HUDEP-2 (cell line): ENCODE data around the gene TAGAP.

Source experiments
- DNase-seq, 76 experiments: peaks; one replicate each; lab custom pipeline; 2025; ENCODE audit not compliant: unreplicated experiment in 76 of 76; lab: John Stamatoyannopoulos, UW

The TAGAP gene

GRCh38 chr6:159074120-159074684 lies 29.4 kb upstream of the TAGAP start:
- DNase-seq, result peak in 1 of 76 experiments; percentile 11

GRCh38 chr6:159071843-159072769 lies 27.3 kb upstream of the TAGAP start:
- no peak for DNase-seq

- no peak for DNase-seq
These were observed 24.2 kb upstream of the TAGAP start for GRCh38 chr6:159068904-159069578.

DNA sequence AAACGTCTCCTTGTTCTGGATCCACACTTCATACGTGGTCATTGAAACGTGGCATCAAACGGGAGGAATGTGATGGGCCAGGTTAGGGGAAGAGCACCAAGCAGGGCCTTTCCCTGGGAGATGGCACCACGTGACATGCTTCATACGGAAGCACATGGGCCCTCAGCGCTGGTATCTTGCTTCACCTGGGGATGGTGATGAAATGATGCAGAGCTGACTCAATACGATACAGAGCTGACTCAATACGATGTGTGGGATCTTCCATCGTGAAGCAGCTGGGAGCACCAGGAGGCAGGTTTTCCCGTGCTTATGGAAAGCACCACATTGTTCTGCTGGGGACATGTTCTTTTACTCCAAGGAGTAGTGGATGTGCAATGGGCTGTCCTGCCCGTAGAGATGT lies 22.5 kb upstream of the TAGAP start:
- DNase-seq, result no peak

- DNase-seq, result no peak
These were observed 21.7 kb upstream of the TAGAP start for GRCh38 chr6:159066483-159066882.

DNA sequence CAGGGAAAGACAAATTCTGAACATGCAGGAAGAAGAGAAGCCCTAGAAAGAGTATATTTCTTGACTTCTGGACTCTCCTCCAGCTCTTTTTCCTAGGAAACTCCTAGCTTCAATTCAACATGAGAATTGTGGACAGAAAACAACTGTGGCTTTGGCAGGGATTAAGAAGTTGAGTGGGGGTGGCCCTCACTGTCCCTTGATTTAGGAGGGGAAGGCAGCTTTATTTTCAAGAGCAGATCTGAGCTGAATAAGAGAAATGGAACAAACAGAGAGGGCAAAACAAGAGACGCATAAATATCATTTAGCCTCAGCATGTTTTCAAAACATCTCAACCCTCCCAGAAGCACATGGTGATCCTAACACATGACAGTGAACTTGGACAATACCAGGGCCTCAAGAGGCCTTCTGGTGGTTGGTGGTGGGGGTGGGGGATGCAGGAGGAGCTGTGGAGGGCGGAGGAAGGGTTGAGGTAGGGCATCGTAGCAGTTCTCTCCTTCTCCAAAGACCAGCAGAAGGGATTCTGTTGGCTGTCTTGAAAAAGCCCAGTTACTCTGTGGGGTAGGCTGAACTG lies 21.1 kb upstream of the TAGAP start:
- no peak for DNase-seq

- no peak for DNase-seq
These were observed 20.3 kb upstream of the TAGAP start for GRCh38 chr6:159065091-159065490.

DNA sequence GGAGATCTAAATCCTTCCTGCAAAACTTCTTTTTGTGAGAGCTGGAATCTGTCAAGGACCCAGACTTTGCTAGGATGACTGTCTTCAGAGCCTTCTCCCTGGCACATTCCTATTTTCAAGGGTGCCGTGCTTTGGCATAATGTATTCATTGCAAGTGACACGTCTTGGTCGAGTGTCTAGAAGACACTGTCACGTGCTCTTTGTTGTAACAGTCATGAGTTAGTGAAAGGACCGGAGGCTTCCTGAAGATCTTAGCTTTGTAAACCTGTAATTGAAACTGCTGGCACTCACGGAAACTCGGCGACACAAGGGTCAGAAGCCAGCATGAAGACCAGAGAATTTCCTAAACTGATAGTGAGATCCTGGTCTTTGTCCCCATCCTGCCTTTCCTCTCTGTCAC lies 19.7 kb upstream of the TAGAP start:
- no peak for DNase-seq

- DNase-seq, result no peak
These were observed 18.8 kb upstream of the TAGAP start for GRCh38 chr6:159063549-159063948.

GRCh38 chr6:159062976-159063375 lies 18.2 kb upstream of the TAGAP start:
- no peak for DNase-seq

DNA sequence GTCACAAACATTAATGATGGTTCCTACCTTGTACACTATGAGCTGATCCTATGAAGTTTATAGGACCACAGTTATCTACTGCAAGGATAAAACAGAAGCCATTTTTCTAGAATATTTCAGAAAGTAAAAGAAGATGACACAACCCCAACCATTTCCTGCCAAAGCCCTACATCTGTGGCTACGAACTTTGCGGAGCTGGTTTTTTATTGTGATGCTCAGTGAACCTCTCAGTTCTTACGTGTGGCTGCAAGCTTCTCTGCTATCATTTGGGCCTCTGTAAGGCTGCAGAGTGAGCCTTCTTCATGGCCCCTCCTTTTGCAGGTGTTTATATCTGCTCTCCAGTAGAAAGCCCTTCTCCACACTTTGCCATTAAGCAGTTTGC lies 17.8 kb upstream of the TAGAP start:
- no peak for DNase-seq

DNA sequence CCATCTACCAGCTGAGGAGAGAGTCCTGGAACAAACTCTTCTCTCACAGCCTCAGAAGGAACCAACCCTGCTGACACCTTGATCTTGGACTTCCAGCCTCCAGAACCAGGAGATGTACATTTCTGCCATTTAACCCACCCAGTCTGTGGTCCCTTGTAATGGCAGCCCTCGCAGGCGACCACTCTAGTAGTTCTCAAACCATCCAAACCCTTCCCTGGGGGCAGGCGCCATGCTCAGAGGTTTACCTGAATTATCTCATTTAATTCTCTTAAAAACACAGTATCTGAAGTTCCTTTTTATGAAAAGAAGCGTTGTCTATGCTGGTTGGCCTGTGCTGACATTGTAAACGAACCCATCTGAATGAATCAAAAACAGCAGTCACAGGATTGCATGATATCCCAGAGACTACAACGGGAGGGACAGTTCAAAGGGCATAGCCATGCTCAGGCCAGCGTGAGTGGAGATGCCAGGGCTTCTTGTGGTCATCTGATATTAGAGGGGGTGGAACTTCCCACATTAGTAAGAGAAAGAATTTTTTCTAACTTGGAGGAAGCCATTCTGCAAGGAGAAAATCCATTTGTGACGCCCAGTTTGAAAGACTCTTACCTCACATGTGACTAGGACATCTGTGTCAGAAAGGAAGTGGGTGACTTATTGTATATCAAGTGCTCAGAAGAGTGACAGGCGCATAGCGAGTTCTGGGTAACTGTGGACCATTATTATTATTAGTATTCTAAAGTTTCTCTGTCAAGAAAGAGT lies 17.2 kb upstream of the TAGAP start:
- no peak for DNase-seq

- DNase-seq, result no peak
These were observed 16.4 kb upstream of the TAGAP start for GRCh38 chr6:159061146-159061545.

- no peak for DNase-seq
These were observed 15.2 kb upstream of the TAGAP start for GRCh38 chr6:159059885-159060506.

- DNase-seq, result no peak
These were observed 14.3 kb upstream of the TAGAP start for GRCh38 chr6:159059141-159059540.

DNA sequence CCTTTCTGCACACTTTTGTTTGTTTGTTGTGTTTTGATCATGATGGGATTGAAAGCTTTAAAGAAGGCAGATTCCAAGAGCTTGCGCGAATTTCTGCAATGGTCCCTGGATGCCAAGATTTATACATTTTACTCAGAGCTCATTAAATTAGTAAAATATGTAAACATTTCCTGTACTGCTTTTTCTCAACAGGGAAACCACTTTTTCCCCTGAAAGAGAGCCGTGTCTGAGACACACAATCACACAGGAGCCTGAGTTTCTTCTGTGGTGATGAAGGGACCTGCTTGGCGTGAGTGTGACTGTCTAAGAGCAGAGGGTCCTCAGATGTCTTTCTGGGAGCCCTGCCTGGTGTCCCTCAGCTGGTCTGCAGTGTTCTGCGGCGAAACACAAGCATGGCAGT lies 12.1 kb upstream of the TAGAP start:
- no peak for DNase-seq

- DNase-seq, result no peak
These were observed 11.6 kb upstream of the TAGAP start for GRCh38 chr6:159056432-159056831.

DNA sequence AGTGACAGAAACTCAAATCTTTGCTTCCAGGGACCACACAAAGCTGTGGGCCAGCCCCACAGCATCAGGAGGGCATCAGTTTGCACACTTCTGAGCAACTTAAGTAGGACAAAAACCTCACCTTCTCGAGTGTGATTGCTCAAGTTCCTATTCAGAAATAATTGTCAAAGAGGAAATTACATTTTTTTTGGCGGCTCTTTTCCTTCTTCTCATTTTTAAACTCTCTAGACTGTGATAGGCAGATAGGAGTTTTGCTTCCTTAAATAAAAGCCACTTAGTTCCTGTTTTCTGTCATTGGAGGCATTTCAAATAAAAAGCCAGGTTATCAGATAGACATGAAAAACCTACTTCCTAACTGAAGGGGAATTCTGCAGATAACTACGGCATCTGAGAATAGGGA lies 11.2 kb upstream of the TAGAP start:
- peak in 1 of 76 experiments; percentile 15 for DNase-seq

DNA sequence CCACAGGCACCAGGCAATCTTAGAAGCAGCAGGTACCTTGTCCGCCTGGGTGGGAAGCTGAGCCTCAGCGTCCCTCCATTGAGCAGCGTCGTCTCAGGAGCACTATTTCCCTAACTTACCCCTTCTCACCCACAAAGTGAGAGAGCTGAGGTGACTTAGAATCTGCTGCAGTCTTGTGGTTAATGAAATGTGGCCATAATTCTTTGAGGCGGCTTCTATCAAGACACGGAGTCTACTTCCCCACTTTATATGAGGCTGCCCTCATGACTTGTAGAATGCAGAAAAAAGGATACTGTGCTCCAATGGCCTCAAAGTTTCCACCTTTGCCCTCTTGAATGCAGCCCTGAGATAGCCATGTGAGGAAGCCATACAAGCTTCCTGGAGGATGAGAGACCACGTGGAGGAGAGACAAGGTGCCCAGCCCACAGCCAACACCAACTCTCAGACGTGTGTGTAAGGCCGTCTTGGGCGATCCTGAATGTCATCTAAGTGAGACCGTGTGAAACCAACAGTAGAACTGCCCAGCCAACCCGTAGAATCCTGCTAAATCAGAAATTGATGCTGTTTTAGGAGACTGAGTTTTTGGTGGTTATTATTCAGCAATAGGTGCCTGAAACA lies 9.1 kb upstream of the TAGAP start:
- no peak for DNase-seq

DNA sequence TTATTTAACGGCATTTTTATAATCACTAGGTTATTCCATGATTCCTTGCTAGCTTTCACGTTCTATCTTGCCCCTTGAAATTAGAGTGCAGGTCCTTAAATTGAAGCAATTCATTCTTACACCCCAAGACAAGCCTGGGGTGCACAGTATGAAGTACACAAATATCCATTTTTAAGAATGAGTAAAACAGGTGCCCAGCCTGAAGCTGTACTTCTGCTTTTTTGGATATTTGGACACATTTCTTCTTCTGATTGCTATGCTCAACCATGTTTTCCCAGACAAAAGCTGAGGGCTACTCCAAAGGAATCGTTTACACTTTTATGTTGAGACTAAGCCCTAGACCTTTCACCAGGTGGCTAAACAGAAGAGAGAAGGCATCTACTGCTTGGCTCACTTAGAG lies 7.9 kb upstream of the TAGAP start:
- no peak for DNase-seq
